Transverse colon (tissue), 4 donors: ENCODE data around the gene TRMT10C. TPM values are rescaled to one million over a fixed set of nuclear protein-coding genes. Genes with fewer than 3 reads are reported as not detected.

Source experiments
- DNase-seq: peaks from one replicate; pipeline ENCODE4 v3.0.0-alpha.2; 2019
- H3K27ac ChIP-seq, 4 donors: fragments of 200-600 bp; sonication (generic); 2 replicates each; pipeline ENCODE4 v1.5.1; 2016 to 2018; ENCODE audit warnings: inconsistent platforms in 4 of 4
- H3K27me3 ChIP-seq: fragments of 200-600 bp; sonication (generic); 2 replicates; pipeline ENCODE4 v1.5.1; 2017; ENCODE audit warnings: inconsistent platforms
- H3K36me3 ChIP-seq, 4 donors: fragments of 200-600 bp; sonication (generic); 2 replicates each; pipeline ENCODE4 v1.5.1; 2017 to 2019; ENCODE audit warnings: inconsistent platforms in 4 of 4
- H3K4me1 ChIP-seq, 4 donors: fragments of 200-600 bp; sonication (generic); 2 replicates each; pipeline ENCODE4 v1.5.1; 2017 to 2020; ENCODE audit warnings: inconsistent platforms in 4 of 4
- H3K4me3 ChIP-seq, 4 donors: fragments of 200-600 bp; sonication (generic); 1 replicate in 1 of 4; 2 replicates in 3 of 4; pipeline versions ENCODE4 v1.5.1 to v1.6.1; 2017 to 2019; ENCODE audit warnings: inconsistent platforms in 4 of 4
- H3K9me3 ChIP-seq, 2 donors: fragments of 200-600 bp; sonication (generic); 2 replicates each; pipeline ENCODE4 v1.5.1; 2017 to 2019; ENCODE audit warnings: inconsistent platforms in 2 of 2
- CTCF ChIP-seq, 5 experiments: fragments of 200-600 bp in 3 of 5; fragments of 450-650 bp in 2 of 5; sonication (generic) in 3 of 5; IDR thresholded peaks; 1 replicate in 2 of 5; 2 replicates in 3 of 5; pipeline ENCODE4 v1.5.1; 2016 to 2017; ENCODE audit warnings: antibody characterized with exemption in 5 of 5, inconsistent platforms in 3 of 5, mild to moderate bottlenecking in 2 of 5, moderate library complexity in 1 of 5
- EP300 ChIP-seq: sonication (generic); formaldehyde crosslinking; IDR thresholded peaks from one replicate; pipeline ENCODE4 v1.6.1; 2017; ENCODE audit warnings: antibody characterized with exemption, low read depth
- POLR2A ChIP-seq: fragments of 450-650 bp; IDR thresholded peaks from one replicate; pipeline ENCODE4 v1.6.1; 2016; ENCODE audit warnings: antibody characterized with exemption, mild to moderate bottlenecking, moderate library complexity
- POLR2AphosphoS5 ChIP-seq, 3 donors: sonication (generic); formaldehyde crosslinking; IDR thresholded peaks; one replicate each; pipeline ENCODE4 v1.6.1; 2016; ENCODE audit warnings: antibody characterized with exemption in 3 of 3
- WGBS, 2 donors: methylation state at CpG; one replicate each; pipeline ENCODE4 v1.1.5; 2018; ENCODE audit warnings: low coverage in 1 of 2; 5-methylcytosine and 5-hydroxymethylcytosine counted together
- in situ Hi-C, 4 donors: fragments of 200-750 bp; cut with MboI; loops; one replicate each; pipeline versions ENCODE4 v1.15.0 to v1.15.1; 2017; ENCODE audit warnings: low sequenced_read_pairs in 3 of 4, low pct_ligation_motif_present in 1 of 4, low pct_unique_long_range_greater_than_20kb in 1 of 4
- intact Hi-C: fragments of 100-400 bp; cut with DNase I; formaldehyde crosslinking; loops from one replicate; pipeline ENCODE4 v1.15.1; 2023; ENCODE audit warnings: low total_unique reads
- total RNA-seq, 4 donors: library from RNA; depleted of rRNA; stranded (reverse); fragments of >200 nt; gene quantifications; one replicate each; pipeline ENCODE4 v1.1.0, GENCODE V29; 2016

Gene TRMT10C
- total RNA-seq, 4 donors from 2014 or later: 5.0 to 15.0 (median 11.0) TPM

GRCh38 chr3:101527906-101528305 is 33.8 kb upstream of the TRMT10C start:
- H3K36me3 ChIP-seq: no peaks in the 10 kb centered on the region
- no peak overlapping the region for H3K27ac ChIP-seq
- H3K27me3 ChIP-seq: no peaks in the 10 kb centered on the region
- no peak for DNase-seq
- in situ Hi-C loops (no loop called here), intact Hi-C loops (no loop called here)
- TF ChIP-seq POLR2AphosphoS5 (IDR thresholded peaks at IDR 0.05) (no peak), CTCF (IDR thresholded peaks at IDR 0.05) (no peak), POLR2A (no peak), EP300 (no peak)
- no peaks in the 10 kb centered on the region for H3K4me1 ChIP-seq
- no peaks in the 10 kb centered on the region for H3K9me3 ChIP-seq
- no peak overlapping the region for H3K4me3 ChIP-seq
- WGBS, 2 donors: 50% methylated on average over 1 of the region's 1 CpG; no CpG with 5 or more reads in 1 of the 2 donors

- H3K4me3 ChIP-seq: no peak overlapping the region
- TF ChIP-seq POLR2AphosphoS5 (IDR thresholded peaks at IDR 0.05) (no peak), EP300 (no peak), POLR2A (no peak), CTCF (IDR thresholded peaks at IDR 0.05) (no peak)
- no peak overlapping the region for H3K27ac ChIP-seq
- intact Hi-C loops (no loop called here), in situ Hi-C loops (no loop called here)
- H3K27me3 ChIP-seq: no peaks in the 10 kb centered on the region
- no peak for DNase-seq
- H3K9me3 ChIP-seq: no peaks in the 10 kb centered on the region
- H3K4me1 ChIP-seq: no peaks in the 10 kb centered on the region
- H3K36me3 ChIP-seq: no peaks in the 10 kb centered on the region
- 88% methylated on average over 4 of the region's 4 CpGs; no CpG with 5 or more reads in 1 of the 2 donors for WGBS, 2 donors
Observed at GRCh38 chr3:101529816-101530685, 31.6 kb upstream of the TRMT10C start.

- no peak for TF ChIP-seq POLR2AphosphoS5 (IDR thresholded peaks at IDR 0.05)
- no peak for TF ChIP-seq POLR2A
- no peak for TF ChIP-seq CTCF (IDR thresholded peaks at IDR 0.05)
- TF ChIP-seq EP300: no peak
- in situ Hi-C loops (no loop called here), intact Hi-C loops (no loop called here)
- H3K36me3 ChIP-seq: no peaks in the 10 kb centered on the region
- no peak for DNase-seq
- WGBS, 2 donors: 44 to 49% methylated on average over 2 of the region's 2 CpGs
- H3K4me3 ChIP-seq: no peak overlapping the region
- H3K4me1 ChIP-seq: no peaks in the 10 kb centered on the region
- H3K27me3 ChIP-seq: no peaks in the 10 kb centered on the region
- no peak overlapping the region for H3K27ac ChIP-seq
- no peaks in the 10 kb centered on the region for H3K9me3 ChIP-seq
Observed at GRCh38 chr3:101530686-101531047, 31.0 kb upstream of the TRMT10C start.

- intact Hi-C loops: no loop called here
Observed at GRCh38 chr3:101531473-101532086, 30.1 kb upstream of the TRMT10C start.

More at GRCh38 chr3:101531473-101532086, 30.1 kb upstream of the TRMT10C start:
- no peaks in the 10 kb centered on the region for H3K4me1 ChIP-seq
- 40 to 45% methylated on average over 2 of the region's 2 CpGs for WGBS, 2 donors
- TF ChIP-seq CTCF (IDR thresholded peaks at IDR 0.05): no peak
- no peak for TF ChIP-seq POLR2A
- TF ChIP-seq EP300: no peak
- no peak for TF ChIP-seq POLR2AphosphoS5 (IDR thresholded peaks at IDR 0.05)
- H3K27ac ChIP-seq: no peak overlapping the region
- H3K27me3 ChIP-seq: no peaks in the 10 kb centered on the region
- no peaks in the 10 kb centered on the region for H3K9me3 ChIP-seq
- no peak overlapping the region for H3K4me3 ChIP-seq
- no peak for DNase-seq
- in situ Hi-C loops: no loop called here
- no peaks in the 10 kb centered on the region for H3K36me3 ChIP-seq
